Measurements from ENCODE around the gene PLXNA4. TPM values are rescaled to one million over a fixed set of nuclear protein-coding genes. Genes with fewer than 3 reads are reported as not detected.

PLXNA4 gene
- total RNA-seq, 1 donor from 2014 or later: 16.2 TPM

GRCh38 chr7:132309102-132309805 lies 267.0 kb downstream of the PLXNA4 start:
- peaks cover 11% of the 10 kb centered on the region for H3K4me1 Mint-ChIP-seq (ENCODE audit: low read depth, unreplicated experiment)
- no peak overlapping the region for H3K27ac Mint-ChIP-seq (ENCODE audit: unreplicated experiment)
- H3K36me3 Mint-ChIP-seq (ENCODE audit: unreplicated experiment): no peaks in the 10 kb centered on the region
- DNase-seq: no peak
- H3K27me3 Mint-ChIP-seq (ENCODE audit: unreplicated experiment): peaks cover 5% of the 10 kb centered on the region
- TF ChIP-seq CTCF (IDR thresholded peaks at IDR 0.05; ENCODE audit: partially characterized antibody, unreplicated experiment): no peak
- peak overlapping the region; percentile 38 for H3K4me3 Mint-ChIP-seq (ENCODE audit: unreplicated experiment)
- peaks cover 1% of the 10 kb centered on the region for H3K9me3 Mint-ChIP-seq (ENCODE audit: unreplicated experiment)

GRCh38 chr7:132307465-132307864 lies 268.8 kb downstream of the PLXNA4 start:
- Mint-ChIP-seq H3K27me3 (ENCODE audit: unreplicated experiment) (peaks cover 6% of the 10 kb centered on the region), H3K27ac (ENCODE audit: unreplicated experiment) (no peak overlapping the region), H3K9me3 (ENCODE audit: unreplicated experiment) (no peaks in the 10 kb centered on the region), H3K36me3 (ENCODE audit: unreplicated experiment) (no peaks in the 10 kb centered on the region), H3K4me3 (ENCODE audit: unreplicated experiment) (no peak overlapping the region), H3K4me1 (ENCODE audit: low read depth, unreplicated experiment) (peaks cover 11% of the 10 kb centered on the region)
- no peak for DNase-seq
- TF ChIP-seq CTCF (IDR thresholded peaks at IDR 0.05; ENCODE audit: partially characterized antibody, unreplicated experiment): no peak

GRCh38 chr7:132300599-132301277 lies 275.5 kb downstream of the PLXNA4 start:
- peaks cover 3% of the 10 kb centered on the region for H3K27me3 Mint-ChIP-seq (ENCODE audit: unreplicated experiment)
- H3K9me3 Mint-ChIP-seq (ENCODE audit: unreplicated experiment): no peaks in the 10 kb centered on the region
- no peak for DNase-seq
- no peaks in the 10 kb centered on the region for H3K36me3 Mint-ChIP-seq (ENCODE audit: unreplicated experiment)
- no peak for TF ChIP-seq CTCF (IDR thresholded peaks at IDR 0.05; ENCODE audit: partially characterized antibody, unreplicated experiment)
- H3K4me3 Mint-ChIP-seq (ENCODE audit: unreplicated experiment): no peak overlapping the region
- no peaks in the 10 kb centered on the region for H3K4me1 Mint-ChIP-seq (ENCODE audit: low read depth, unreplicated experiment)
- no peak overlapping the region for H3K27ac Mint-ChIP-seq (ENCODE audit: unreplicated experiment)

- Mint-ChIP-seq H3K27me3 (ENCODE audit: unreplicated experiment) (peaks cover 5% of the 10 kb centered on the region), H3K36me3 (ENCODE audit: unreplicated experiment) (peaks cover 6% of the 10 kb centered on the region), H3K9me3 (ENCODE audit: unreplicated experiment) (no peaks in the 10 kb centered on the region), H3K4me1 (ENCODE audit: low read depth, unreplicated experiment) (no peaks in the 10 kb centered on the region), H3K4me3 (ENCODE audit: unreplicated experiment) (no peak overlapping the region), H3K27ac (ENCODE audit: unreplicated experiment) (no peak overlapping the region)
- no peak for DNase-seq
- TF ChIP-seq CTCF (IDR thresholded peaks at IDR 0.05; ENCODE audit: partially characterized antibody, unreplicated experiment): no peak
These were observed 277.5 kb downstream of the PLXNA4 start for GRCh38 chr7:132298790-132299189.

- H3K27me3 Mint-ChIP-seq (ENCODE audit: unreplicated experiment): peaks cover 4% of the 10 kb centered on the region
- DNase-seq: no peak
- no peak overlapping the region for H3K27ac Mint-ChIP-seq (ENCODE audit: unreplicated experiment)
- peaks cover 6% of the 10 kb centered on the region for H3K36me3 Mint-ChIP-seq (ENCODE audit: unreplicated experiment)
- no peak for TF ChIP-seq CTCF (IDR thresholded peaks at IDR 0.05; ENCODE audit: partially characterized antibody, unreplicated experiment)
- no peak overlapping the region for H3K4me3 Mint-ChIP-seq (ENCODE audit: unreplicated experiment)
- H3K4me1 Mint-ChIP-seq (ENCODE audit: low read depth, unreplicated experiment): no peaks in the 10 kb centered on the region
- H3K9me3 Mint-ChIP-seq (ENCODE audit: unreplicated experiment): no peaks in the 10 kb centered on the region
These were observed 279.4 kb downstream of the PLXNA4 start for GRCh38 chr7:132296820-132297219.
